ENCODE results near the gene SGO1.

The SGO1 gene

DNA sequence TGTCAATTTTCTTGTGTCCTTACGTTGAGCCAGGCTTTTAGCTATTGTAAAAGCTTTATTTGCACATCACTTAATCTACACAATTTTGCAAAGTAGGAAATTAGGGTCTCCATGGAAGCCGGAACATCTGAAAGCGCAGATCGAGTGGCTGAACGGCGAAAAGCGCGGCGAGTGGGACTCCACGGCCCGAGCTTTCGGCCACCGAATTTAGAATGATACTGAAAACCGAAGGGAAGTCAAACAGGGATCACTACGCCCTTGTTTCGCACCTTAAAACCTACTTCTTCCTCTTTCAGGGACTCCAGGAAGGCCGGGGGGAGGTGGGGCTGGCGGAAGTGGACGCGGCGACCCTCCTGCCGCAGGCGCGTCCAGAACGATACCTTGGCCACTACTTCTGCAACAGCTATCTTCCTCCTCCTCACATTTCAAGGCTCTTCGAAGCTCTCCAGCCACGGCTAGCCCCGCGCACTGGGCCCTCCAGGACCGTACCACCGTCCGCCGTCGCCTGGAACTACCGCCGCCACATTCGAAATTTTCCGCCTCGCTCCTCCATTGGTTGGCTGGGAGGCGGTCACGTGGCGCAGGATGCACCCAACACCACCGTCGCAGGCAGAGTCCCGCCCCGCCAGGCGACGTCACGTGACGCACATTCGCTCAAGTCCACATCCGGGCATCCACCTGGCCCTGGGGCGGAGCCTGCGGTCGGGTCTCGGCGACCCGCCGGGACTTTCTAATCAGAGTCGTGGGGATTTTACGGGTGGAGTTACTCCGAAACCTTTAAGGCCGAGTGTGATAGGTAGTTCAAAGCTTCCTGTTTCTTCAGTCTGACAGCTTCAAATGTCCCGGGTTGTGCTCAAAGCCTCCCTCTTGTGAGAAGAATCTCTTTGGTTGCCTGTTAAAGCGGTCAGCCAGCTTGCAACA, at the start of gene SGO1:
Gene SGO1, minus strand, starts transcription at position 528 of the 921 bp plus-strand sequence. CDS start 2,179 bp downstream, outside the sequence.
- TF ChIP-seq, protein P1, sequence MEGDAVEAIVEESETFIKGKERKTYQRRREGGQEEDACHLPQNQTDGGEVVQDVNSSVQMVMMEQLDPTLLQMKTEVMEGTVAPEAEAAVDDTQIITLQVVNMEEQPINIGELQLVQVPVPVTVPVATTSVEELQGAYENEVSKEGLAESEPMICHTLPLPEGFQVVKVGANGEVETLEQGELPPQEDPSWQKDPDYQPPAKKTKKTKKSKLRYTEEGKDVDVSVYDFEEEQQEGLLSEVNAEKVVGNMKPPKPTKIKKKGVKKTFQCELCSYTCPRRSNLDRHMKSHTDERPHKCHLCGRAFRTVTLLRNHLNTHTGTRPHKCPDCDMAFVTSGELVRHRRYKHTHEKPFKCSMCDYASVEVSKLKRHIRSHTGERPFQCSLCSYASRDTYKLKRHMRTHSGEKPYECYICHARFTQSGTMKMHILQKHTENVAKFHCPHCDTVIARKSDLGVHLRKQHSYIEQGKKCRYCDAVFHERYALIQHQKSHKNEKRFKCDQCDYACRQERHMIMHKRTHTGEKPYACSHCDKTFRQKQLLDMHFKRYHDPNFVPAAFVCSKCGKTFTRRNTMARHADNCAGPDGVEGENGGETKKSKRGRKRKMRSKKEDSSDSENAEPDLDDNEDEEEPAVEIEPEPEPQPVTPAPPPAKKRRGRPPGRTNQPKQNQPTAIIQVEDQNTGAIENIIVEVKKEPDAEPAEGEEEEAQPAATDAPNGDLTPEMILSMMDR (IDR thresholded peaks at IDR 0.05; ENCODE audit: low read depth, low read length) = no peak
- peak within 1 kb of the TSS; percentile 93 for H3K4me3 ChIP-seq (ENCODE audit: low read depth, low read length)

DNA sequence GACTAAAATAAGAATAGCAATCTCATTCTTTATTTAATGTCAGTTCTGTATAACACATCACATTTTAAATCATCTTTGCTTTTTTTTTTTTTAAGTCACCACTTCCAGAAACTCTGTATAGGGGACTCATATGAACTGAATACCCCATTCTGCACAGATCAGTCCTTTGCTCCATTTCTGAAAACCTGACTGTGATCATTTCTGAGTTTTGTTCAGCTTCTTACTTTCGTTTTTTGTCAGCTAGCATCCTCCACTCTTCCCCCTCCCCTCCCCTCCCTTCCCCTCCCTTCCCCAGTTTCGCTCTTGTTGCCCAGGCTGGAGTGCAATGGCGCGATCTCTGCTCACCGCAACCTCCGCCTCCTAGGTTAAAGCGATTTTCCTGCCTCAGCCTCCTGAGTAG, 49.8 kb upstream of the SGO1 start:
- TF ChIP-seq, protein P1 (IDR thresholded peaks at IDR 0.05; ENCODE audit: low read depth, low read length) = no peak
- H3K4me3 ChIP-seq (ENCODE audit: low read depth, low read length) = no peak overlapping the region

DNA sequence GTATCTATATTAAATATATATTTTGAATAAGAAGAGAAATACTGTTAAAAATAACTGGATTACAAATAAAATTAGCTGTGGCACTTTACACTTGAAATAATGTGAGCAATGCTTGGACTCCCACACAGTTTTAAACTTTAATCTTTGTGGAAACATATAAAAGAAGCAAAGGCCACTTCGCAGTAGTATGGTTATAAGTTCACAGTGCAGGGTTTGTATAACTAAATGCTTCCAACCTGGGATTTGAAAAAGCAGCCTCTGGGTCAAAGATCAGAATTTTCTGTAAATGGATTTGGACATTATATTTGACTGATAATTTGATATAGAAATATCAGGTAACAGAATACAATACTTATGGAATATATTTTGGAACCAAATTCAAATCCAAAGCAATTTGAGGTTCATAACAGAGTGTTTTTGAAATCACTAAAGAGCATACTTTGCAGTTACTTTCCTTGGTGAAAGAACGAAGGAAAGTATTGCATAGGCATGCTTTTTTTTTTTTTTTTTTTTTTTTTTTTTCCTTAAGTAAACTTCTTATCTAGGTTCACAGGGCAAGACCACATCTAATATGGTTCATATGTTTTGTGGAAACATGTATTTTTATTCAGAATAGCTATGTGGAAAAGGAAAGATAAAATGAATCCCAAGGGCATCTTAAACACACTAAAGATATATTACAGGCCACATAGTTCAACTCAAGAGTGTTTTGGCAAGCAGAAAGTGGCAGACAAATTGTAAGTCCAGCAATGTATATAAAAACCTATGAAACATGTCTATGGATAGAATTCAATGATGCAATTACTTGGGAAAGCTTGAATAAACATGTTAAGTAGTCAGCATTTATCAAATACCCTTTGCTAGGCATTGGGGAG, 47.1 kb upstream of the SGO1 start:
- TF ChIP-seq, protein P1 (IDR thresholded peaks at IDR 0.05; ENCODE audit: low read depth, low read length) = no peak

DNA sequence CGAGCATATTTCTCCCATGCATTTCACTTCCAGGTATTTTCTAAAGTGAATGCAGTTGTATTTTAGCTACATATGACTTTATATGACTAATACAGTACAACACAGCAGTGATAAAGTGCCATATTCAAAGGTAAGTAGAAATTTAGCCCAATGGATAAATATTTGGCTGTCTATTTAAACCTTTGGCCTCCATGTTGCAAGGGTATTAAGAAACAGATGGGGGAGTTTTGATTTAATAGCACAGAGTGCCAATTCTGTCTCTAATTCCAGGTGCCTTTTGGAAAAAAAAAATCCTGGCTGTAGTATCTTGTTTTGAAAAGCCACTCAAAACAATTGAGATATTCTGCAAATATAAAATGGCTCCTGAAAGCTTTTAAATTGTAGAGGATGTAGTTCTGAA, 44.9 kb upstream of the SGO1 start:
- TF ChIP-seq, protein P1 (IDR thresholded peaks at IDR 0.05; ENCODE audit: low read depth, low read length) = no peak

More for the DNA sequence above, 47.1 kb upstream of the SGO1 start:
- H3K4me3 ChIP-seq (ENCODE audit: low read depth, low read length) = no peak overlapping the region

DNA sequence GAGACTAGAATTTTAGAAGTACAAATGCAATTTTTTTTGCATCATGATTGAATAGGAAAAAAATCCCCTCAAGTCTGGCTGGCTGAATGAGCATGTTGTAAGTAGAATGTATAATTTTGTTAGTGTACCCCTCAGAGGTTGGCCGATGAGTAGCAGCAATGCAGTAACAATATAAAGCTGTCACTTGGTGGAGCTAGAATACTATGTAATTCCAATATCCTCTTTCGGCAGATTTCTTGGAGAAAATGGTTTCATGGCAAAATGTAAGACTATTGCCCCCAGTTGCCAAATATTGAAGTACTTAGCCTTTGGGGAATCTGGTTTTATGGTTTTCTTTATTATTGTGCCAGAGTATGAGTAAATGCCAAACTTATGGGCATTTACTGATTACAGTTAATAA, 39.8 kb upstream of the SGO1 start:
- TF ChIP-seq, protein P1 (IDR thresholded peaks at IDR 0.05; ENCODE audit: low read depth, low read length) = no peak
- H3K4me3 ChIP-seq (ENCODE audit: low read depth, low read length) = no peak overlapping the region

More for the DNA sequence above, 44.9 kb upstream of the SGO1 start:
- H3K4me3 ChIP-seq (ENCODE audit: low read depth, low read length) = no peak overlapping the region

DNA sequence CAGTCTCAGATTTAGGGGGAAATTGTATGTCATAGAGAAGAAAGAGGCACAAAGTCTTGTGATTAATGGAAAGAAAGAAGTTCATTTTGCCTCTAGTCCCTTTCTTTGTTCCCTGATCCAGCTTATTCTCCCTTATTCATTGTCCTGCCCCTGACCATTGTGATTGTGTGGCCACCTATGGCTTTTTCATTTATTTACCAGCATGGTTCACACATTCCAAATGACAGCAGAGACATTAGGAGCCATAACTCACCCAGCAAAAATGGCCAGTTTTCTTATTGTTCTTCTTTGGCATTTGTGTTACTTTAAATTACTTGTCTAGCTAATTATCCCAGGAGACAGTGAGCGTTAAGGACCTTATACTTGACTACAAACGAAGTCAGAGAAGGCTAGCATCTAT, 36.3 kb upstream of the SGO1 start:
- no peak overlapping the region for H3K4me3 ChIP-seq (ENCODE audit: low read depth, low read length)
- TF ChIP-seq, protein P1 (IDR thresholded peaks at IDR 0.05; ENCODE audit: low read depth, low read length) = no peak

All from WI38 (cell line).